H1 (cell line): ENCODE data around the gene PRLHR. TPM values are rescaled to one million over a fixed set of nuclear protein-coding genes. Genes with fewer than 3 reads are reported as not detected.

ENCODE experiments used
- CTCF ChIA-PET: fragments of 300-600 bp; sonication (Branson Sonifier 250); formaldehyde crosslinking; loops from one replicate; lab custom pipeline; 2021; ENCODE audit not compliant: partially characterized antibody; lab: Charles Lee
- POLR2A ChIA-PET: fragments of 300-600 bp; sonication (Branson Sonifier 250); formaldehyde crosslinking; loops from one replicate; lab custom pipeline; 2021; ENCODE audit warnings: inconsistent platforms; ENCODE audit not compliant: partially characterized antibody; lab: Charles Lee
- DNase-seq, 2 experiments: peaks; one replicate each; pipeline versions ENCODE4 v3.0.0 to v3.0.0-alpha.2; 2010 to 2022; ENCODE audit warnings: low spot score in 2 of 2, low read depth in 1 of 2, mixed read lengths in 1 of 2
- FAIRE-seq: peaks from 2 replicates; lab custom pipeline; 2011; peaks lifted over from hg19 to GRCh38; lab: Jason Lieb, UNC
- H2AFZ ChIP-seq: 2 replicates; pipeline ENCODE4 v1.8.1; 2012; ENCODE audit warnings: low read length, inconsistent platforms
- H2AK5ac ChIP-seq: 2 replicates; pipeline ENCODE4 v1.6.1; 2013; ENCODE audit warnings: low read depth, low read length
- H2BK120ac ChIP-seq: replicated peaks from 2 replicates; pipeline ENCODE3; 2013; ENCODE audit warnings: low read depth, low read length, inconsistent platforms
- H2BK12ac ChIP-seq: 2 replicates; pipeline ENCODE4 v1.6.1; 2013; ENCODE audit warnings: low read depth, low read length
- H2BK15ac ChIP-seq: 2 replicates; pipeline ENCODE4 v1.6.1; 2013; ENCODE audit warnings: low read length
- H2BK20ac ChIP-seq: 2 replicates; pipeline ENCODE4 v1.6.1; 2013; ENCODE audit warnings: low read length
- H2BK5ac ChIP-seq: 2 replicates; pipeline ENCODE4 v1.6.1; 2013; ENCODE audit warnings: low read depth, low read length
- H3K14ac ChIP-seq: 2 replicates; pipeline ENCODE4 v1.6.1; 2013; ENCODE audit warnings: inconsistent platforms; ENCODE audit not compliant: insufficient read length
- H3K18ac ChIP-seq: 2 replicates; pipeline ENCODE4 v1.6.1; 2013; ENCODE audit warnings: low read length; ENCODE audit errors: extremely low read depth
- H3K23ac ChIP-seq: 2 replicates; pipeline ENCODE4 v1.6.1; 2013; ENCODE audit warnings: inconsistent platforms; ENCODE audit not compliant: insufficient read length
- H3K23me2 ChIP-seq: 2 replicates; pipeline ENCODE4 v1.6.1; 2013; ENCODE audit warnings: low read depth, low read length
- H3K27ac ChIP-seq: 2 replicates; pipeline ENCODE4 v1.6.1; 2011; ENCODE audit warnings: low read depth, low read length, inconsistent platforms
- H3K27me3 ChIP-seq, 4 experiments: replicated peaks in 1 of 4; 1 replicate in 1 of 4; 2 replicates in 3 of 4; pipeline versions ENCODE4 v1.6.1 to v1.8.1; 2011 to 2013; ENCODE audit warnings: low read length in 3 of 4, mild to moderate bottlenecking in 3 of 4, inconsistent platforms in 2 of 4, mixed read lengths in 2 of 4, moderate library complexity in 1 of 4; ENCODE audit not compliant: control insufficient read depth in 3 of 4, insufficient read depth in 3 of 4; ENCODE audit errors: extremely low read depth in 1 of 4
- H3K36me3 ChIP-seq, 4 experiments: 2 replicates each; pipeline versions ENCODE4 v1.6.1 to v1.8.1; 2011 to 2013; ENCODE audit warnings: mild to moderate bottlenecking in 4 of 4, low read length in 3 of 4, moderate library complexity in 2 of 4, control low read depth in 1 of 4, inconsistent platforms in 1 of 4; ENCODE audit not compliant: insufficient read depth in 4 of 4, control insufficient read depth in 2 of 4
- H3K4ac ChIP-seq: replicated peaks from 2 replicates; pipeline ENCODE3; 2013; ENCODE audit warnings: low read length, low read depth, mixed read lengths, inconsistent platforms; ENCODE audit not compliant: insufficient read length
- H3K4me1 ChIP-seq, 4 experiments: replicated peaks in 1 of 4; 1 replicate in 1 of 4; 2 replicates in 3 of 4; pipeline versions ENCODE4 v1.6.1 to v1.8.1; 2011 to 2013; ENCODE audit warnings: low read length in 3 of 4, inconsistent platforms in 2 of 4, mixed read lengths in 1 of 4; ENCODE audit not compliant: insufficient read depth in 4 of 4, control insufficient read depth in 3 of 4
- H3K4me2 ChIP-seq, 2 experiments: 2 replicates each; pipeline versions ENCODE4 v1.6.1 to v1.8.1; 2011 to 2013; ENCODE audit warnings: low read depth in 2 of 2, low read length in 2 of 2, control low read depth in 1 of 2, inconsistent platforms in 1 of 2, mild to moderate bottlenecking in 1 of 2; ENCODE audit not compliant: insufficient read depth in 1 of 2
- H3K4me3 ChIP-seq, 4 experiments: fragments of 200-600, 300-600 bp in 1 of 4; sonication (generic), shearing (Covaris generic), sonication (Bioruptor Twin) in 1 of 4; 2 replicates each; pipeline versions ENCODE4 v1.5.1 to v1.8.1; 2011 to 2016; ENCODE audit warnings: low read length in 4 of 4, low read depth in 3 of 4, control low read depth in 2 of 4, inconsistent platforms in 2 of 4, mild to moderate bottlenecking in 2 of 4, mixed read lengths in 1 of 4, moderate library complexity in 1 of 4; ENCODE audit not compliant: insufficient read depth in 2 of 4; ENCODE audit errors: extremely low read depth in 1 of 4
- H3K56ac ChIP-seq: replicated peaks from 2 replicates; pipeline ENCODE3; 2013; ENCODE audit warnings: low read depth, mild to moderate bottlenecking, mixed read lengths, low read length, inconsistent platforms; ENCODE audit not compliant: insufficient read length
- H3K79me1 ChIP-seq: 2 replicates; pipeline ENCODE4 v1.6.1; 2013; ENCODE audit warnings: low read depth, low read length, control low read depth
- H3K79me2 ChIP-seq, 2 experiments: 2 replicates each; pipeline versions ENCODE4 v1.6.1 to v1.8.1; 2012 to 2013; ENCODE audit warnings: low read length in 2 of 2, mild to moderate bottlenecking in 2 of 2, inconsistent platforms in 1 of 2; ENCODE audit not compliant: insufficient read depth in 2 of 2, control insufficient read depth in 1 of 2
- H3K9ac ChIP-seq, 4 experiments: replicated peaks in 1 of 4; 1 replicate in 1 of 4; 2 replicates in 3 of 4; pipeline versions ENCODE4 v1.6.1 to v1.8.1; 2011 to 2013; ENCODE audit warnings: low read depth in 3 of 4, low read length in 3 of 4, control low read depth in 2 of 4, mild to moderate bottlenecking in 2 of 4, moderate library complexity in 2 of 4, inconsistent platforms in 1 of 4; ENCODE audit errors: extremely low read depth in 1 of 4
- H3K9me3 ChIP-seq, 2 experiments: 2 replicates each; pipeline versions ENCODE4 v1.6.1 to v1.8.1; 2012 to 2013; ENCODE audit warnings: mild to moderate bottlenecking in 2 of 2, moderate library complexity in 2 of 2, control low read depth in 1 of 2, inconsistent platforms in 1 of 2, low read depth in 1 of 2, low read length in 1 of 2, mixed read lengths in 1 of 2; ENCODE audit not compliant: insufficient read depth in 2 of 2
- H4K20me1 ChIP-seq, 2 experiments: replicated peaks in 1 of 2; 2 replicates each; pipeline versions ENCODE3 to v1.8.1; 2011 to 2013; ENCODE audit warnings: inconsistent platforms in 2 of 2, low read length in 2 of 2, mild to moderate bottlenecking in 1 of 2; ENCODE audit not compliant: insufficient read depth in 2 of 2, control insufficient read depth in 1 of 2
- H4K5ac ChIP-seq: 2 replicates; pipeline ENCODE4 v1.6.1; 2013; ENCODE audit warnings: low read length, low read depth, mixed read lengths, inconsistent platforms; ENCODE audit not compliant: insufficient read length
- H4K8ac ChIP-seq: 2 replicates; pipeline ENCODE4 v1.8.0; 2013; ENCODE audit warnings: mild to moderate bottlenecking, moderate library complexity, low read length, inconsistent platforms; ENCODE audit not compliant: insufficient read depth; ENCODE audit errors: extremely low read depth
- H4K91ac ChIP-seq: replicated peaks from 2 replicates; pipeline ENCODE3; 2013; ENCODE audit warnings: low read length, mixed read lengths, inconsistent platforms; ENCODE audit not compliant: insufficient read length
- ASH2L ChIP-seq: fragments of 200-600, 300-600 bp; sonication (generic); IDR thresholded peaks from one replicate; pipeline ENCODE4 v1.7.1; 2017; ENCODE audit warnings: low read length
- CREB1 ChIP-seq: IDR thresholded peaks from 2 replicates; pipeline ENCODE4 v1.6.1; 2012; ENCODE audit warnings: inconsistent platforms
- EGR1 ChIP-seq: IDR thresholded peaks from 2 replicates; pipeline ENCODE4 v1.6.1; 2011; ENCODE audit warnings: low read depth, low read length, borderline replicate concordance
- EP300 ChIP-seq, 2 experiments: IDR thresholded peaks; 1 replicate in 1 of 2; 2 replicates in 1 of 2; pipeline ENCODE4 v1.6.1; 2011 to 2012; ENCODE audit warnings: low read depth in 2 of 2, low read length in 2 of 2, mild to moderate bottlenecking in 2 of 2, borderline replicate concordance in 1 of 2, inconsistent platforms in 1 of 2, moderate library complexity in 1 of 2
- HDAC2 ChIP-seq, 2 experiments: fragments of 300-600 bp in 1 of 2; sonication (generic) in 1 of 2; IDR thresholded peaks; 2 replicates each; pipeline ENCODE4 v1.6.1; 2011 to 2012; ENCODE audit warnings: low read depth in 2 of 2, low read length in 2 of 2, mild to moderate bottlenecking in 2 of 2, moderate library complexity in 2 of 2, borderline replicate concordance in 1 of 2, inconsistent platforms in 1 of 2
- JUN ChIP-seq: IDR thresholded peaks from 2 replicates; pipeline ENCODE4 v1.6.1; 2011; ENCODE audit warnings: low read depth, mild to moderate bottlenecking, improper control_type of control experiment, low read length
- JUND ChIP-seq: IDR thresholded peaks from 2 replicates; pipeline ENCODE4 v1.6.1; 2011; ENCODE audit warnings: mild to moderate bottlenecking, improper control_type of control experiment, low read length
- KDM5A ChIP-seq: fragments of 200-600 bp; IDR thresholded peaks from 2 replicates; pipeline ENCODE4 v1.7.1; 2012; ENCODE audit warnings: mild to moderate bottlenecking, low read length, inconsistent platforms, mixed read lengths
- MAFK ChIP-seq: IDR thresholded peaks from 2 replicates; pipeline ENCODE4 v1.6.1; 2012; ENCODE audit warnings: low read depth, mild to moderate bottlenecking, improper control_type of control experiment, low read length
- NRF1 ChIP-seq: IDR thresholded peaks from 2 replicates; pipeline ENCODE4 v1.6.1; 2011; ENCODE audit warnings: mild to moderate bottlenecking, low read depth, low read length, improper control_type of control experiment
- POLR2AphosphoS5 ChIP-seq: IDR thresholded peaks from 2 replicates; pipeline ENCODE4 v1.6.1; 2011; ENCODE audit warnings: low read depth, low read length
- TBP ChIP-seq: IDR thresholded peaks from 2 replicates; pipeline ENCODE4 v1.6.1; 2011; ENCODE audit warnings: low read depth, low read length, improper control_type of control experiment
- YY1 ChIP-seq: IDR thresholded peaks from 2 replicates; pipeline ENCODE4 v1.6.1; 2011; ENCODE audit warnings: low read depth, mild to moderate bottlenecking, low read length
- ZNF274 ChIP-seq: IDR thresholded peaks from 2 replicates; pipeline ENCODE4 v1.7.0; 2012; ENCODE audit warnings: low read length, borderline replicate concordance; ENCODE audit errors: extremely low read depth
- WGBS, 2 experiments: shearing (Covaris generic) in 1 of 2; methylation state at CpG; one replicate each; pipeline versions ENCODE4 v1.1.6 to v1.1.7; 2013 to 2015; ENCODE audit warnings: low lambda C conversion rate in 2 of 2, mixed read lengths in 2 of 2, inconsistent platforms in 1 of 2, low coverage in 1 of 2, missing lambda C conversion rate in 1 of 2; ENCODE audit not compliant: insufficient replicate concordance in 2 of 2, insufficient coverage in 1 of 2, insufficient read length in 1 of 2; ENCODE audit errors: extremely low coverage in 1 of 2, missing lambda C conversion rate in 1 of 2; 5-methylcytosine and 5-hydroxymethylcytosine counted together
- polyA plus RNA-seq, 7 experiments: library from polyadenylated mRNA; depleted of rRNA in 3 of 7; stranded (reverse) in 5 of 7; unstranded in 2 of 7; fragments of >200 nt in 5 of 7; fragments of 200-250 nt in 2 of 7; gene quantifications; 1 replicate in 5 of 7; 2 replicates in 1 of 7; 4 replicates in 1 of 7; pipeline versions ENCODE4 v1.2.1 to v1.2.3, GENCODE V29; 2011 to 2013; ENCODE audit warnings: missing spikeins in 2 of 7, mixed read lengths in 2 of 7
- total RNA-seq: library from RNA; stranded (reverse); fragmentation: NEBNext Ultra II Directional; extraction: Animal tissue kit (Norgen Biotek cat#: 25700); gene quantifications from 2 replicates; pipeline ENCODE4 v1.2.1, GENCODE V29; 2021

PRLHR gene
- total and polyA plus RNA-seq, 2 of the 8 experiments (the other 6 are each of a cell fraction or from before 2014, with no cell fraction given), result not detected

DNA sequence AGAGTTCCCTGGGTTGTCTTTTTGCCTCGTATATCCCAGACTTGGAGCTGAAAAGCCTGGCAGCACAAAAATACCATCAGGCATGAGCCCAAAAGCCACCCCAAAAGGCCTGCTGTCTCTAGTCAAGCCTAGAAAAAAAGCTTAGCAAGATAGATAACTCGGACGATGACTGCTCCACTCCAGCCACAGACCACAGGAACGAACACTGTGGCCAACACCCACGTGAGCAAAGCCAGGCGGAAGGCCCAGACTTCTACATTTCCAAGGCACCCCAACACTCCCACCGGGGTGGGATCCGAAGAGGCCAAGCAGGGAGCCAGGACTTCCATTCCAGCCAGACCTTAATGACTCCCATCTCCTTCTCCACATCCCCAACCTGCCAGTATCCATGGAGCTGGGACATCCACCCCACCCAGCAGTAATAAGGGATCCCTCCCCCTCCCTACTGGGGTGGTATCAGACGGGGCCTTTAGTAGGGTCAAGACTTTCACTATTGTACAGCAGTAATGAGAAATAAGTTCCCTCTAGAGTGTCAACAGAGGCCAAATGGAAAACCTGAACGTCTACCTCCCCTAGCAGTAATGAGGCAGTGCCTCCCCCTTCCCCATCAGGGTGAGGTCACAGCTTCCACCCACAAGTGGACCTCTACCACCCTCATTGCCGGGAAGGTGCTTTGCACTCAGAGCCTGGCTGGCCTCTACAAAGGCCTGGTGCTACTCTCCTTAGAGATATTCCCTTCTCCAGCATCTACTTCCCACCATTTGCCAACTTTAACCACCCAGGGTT, 23.0 kb downstream of the PRLHR start:
- WGBS, 2 experiments, result 85% methylated on average over 11 of the region's 11 CpGs; no CpG with 5 or more reads in 1 of the 2 experiments
- H2AK5ac ChIP-seq, result no peak overlapping the region
- ChIA-PET CTCF (interaction anchor here (0.6 to 1.6 kb wide), 6 partner anchors 25 to 278 kb away, joined by 3 to 6 read pairs (median 3); no protein-coding TSS in a partner anchor), POLR2A (no interaction called here)
- H2AFZ ChIP-seq, result no peak overlapping the region
- H3K27ac ChIP-seq, result no peak overlapping the region
- no peaks in the 10 kb centered on the region for H3K79me1 ChIP-seq
- H3K23ac ChIP-seq, result no peak overlapping the region
- H3K4me1 ChIP-seq, result peaks cover 0 to 3% (median 0%) of the 10 kb centered on the region in 4 experiments; a peak in 1 of 7 replicates
- H2BK12ac ChIP-seq, result no peak overlapping the region
- H3K9ac ChIP-seq, result no peak overlapping the region
- H3K4ac ChIP-seq, result no peak overlapping the region
- H3K14ac ChIP-seq, result no peak overlapping the region
- H4K8ac ChIP-seq, result no peak overlapping the region
- no peak overlapping the region for H3K18ac ChIP-seq
- H2BK5ac ChIP-seq, result no peak overlapping the region
- no peak overlapping the region for H3K56ac ChIP-seq
- no peaks in the 10 kb centered on the region for H3K79me2 ChIP-seq
- H2BK120ac ChIP-seq, result no peak overlapping the region
- FAIRE-seq, result no peak
- H3K36me3 ChIP-seq, result no peaks in the 10 kb centered on the region
- no peak for DNase-seq
- no peak overlapping the region for H2BK15ac ChIP-seq
- H4K5ac ChIP-seq, result no peak overlapping the region
- no peaks in the 10 kb centered on the region for H3K9me3 ChIP-seq
- H3K23me2 ChIP-seq, result no peaks in the 10 kb centered on the region
- no peak overlapping the region for H2BK20ac ChIP-seq
- no peak overlapping the region for H4K91ac ChIP-seq
- H4K20me1 ChIP-seq, result no peaks in the 10 kb centered on the region
- 0 out of 7 replicates have a peak, but pooled peaks cover 0 to under 1% (median 0%) of the 10 kb centered on the region in 4 experiments for H3K27me3 ChIP-seq
- no peak overlapping the region for H3K4me3 ChIP-seq
- no peak overlapping the region for H3K4me2 ChIP-seq
- TF ChIP-seq NRF1 (no peak), ZNF274 (no peak), POLR2AphosphoS5 (no peak), JUN (no peak), KDM5A (no peak), TBP (no peak), YY1 (no peak), EP300 (IDR thresholded peaks at IDR 0.05; ENCODE audit: borderline replicate concordance in 1 of 2, low read depth in 2 of 2, low read length in 2 of 2) (no peak), EGR1 (no peak), JUND (no peak), CREB1 (no peak), ASH2L (no peak), MAFK (no peak), HDAC2 (IDR thresholded peaks at IDR 0.05; ENCODE audit: borderline replicate concordance in 1 of 2, low read depth in 2 of 2, low read length in 2 of 2) (no peak)
